Endothelial cell (in vitro differentiated cells): Measurements from ENCODE around the gene KCNIP3. TPM values are rescaled to one million over a fixed set of nuclear protein-coding genes. Genes with fewer than 3 reads are reported as not detected.

Experiments used
- DNase-seq: peaks from one replicate; pipeline ENCODE4 v3.0.0; 2021; ENCODE audit warnings: low spot score
- H3K27ac Mint-ChIP-seq: one replicate; pipeline ENCODE4 v1.8.0; 2021; ENCODE audit warnings: mixed read lengths, inconsistent platforms; ENCODE audit not compliant: unreplicated experiment
- H3K27me3 Mint-ChIP-seq: one replicate; pipeline ENCODE4 v1.8.0; 2021; ENCODE audit warnings: mild to moderate bottlenecking, moderate library complexity, mixed read lengths, inconsistent platforms; ENCODE audit not compliant: unreplicated experiment
- H3K36me3 Mint-ChIP-seq: one replicate; pipeline ENCODE4 v1.8.0; 2021; ENCODE audit warnings: mild to moderate bottlenecking, low read depth, mixed read lengths, inconsistent platforms; ENCODE audit not compliant: unreplicated experiment
- H3K4me1 Mint-ChIP-seq: one replicate; pipeline ENCODE4 v1.8.0; 2021; ENCODE audit warnings: mild to moderate bottlenecking, mixed read lengths, inconsistent platforms; ENCODE audit not compliant: unreplicated experiment
- H3K4me3 Mint-ChIP-seq: one replicate; pipeline ENCODE4 v1.8.0; 2021; ENCODE audit warnings: mild to moderate bottlenecking, mixed read lengths, inconsistent platforms; ENCODE audit not compliant: unreplicated experiment
- H3K9me3 Mint-ChIP-seq: one replicate; pipeline ENCODE4 v1.8.0; 2021; ENCODE audit warnings: mixed read lengths, inconsistent platforms; ENCODE audit not compliant: unreplicated experiment
- long read RNA-seq: library from polyadenylated mRNA; unstranded; transcript quantifications from one replicate; pipeline ENCODE4 v2.0.0, GENCODE V29; 2020; ENCODE audit not compliant: unreplicated experiment
- total RNA-seq: library from RNA; stranded (reverse); fragmentation: NEBNext Ultra II Directional; extraction: Animal tissue kit (Norgen Biotek cat#: 25700); gene quantifications from one replicate; pipeline ENCODE4 v1.2.1, GENCODE V29; 2021; ENCODE audit not compliant: unreplicated experiment
- TF ChIP-seq, protein P1 (sequence below): fragments of 200-600 bp; sonication (generic); IDR thresholded peaks from one replicate; pipeline ENCODE4 v1.5.0; 2021; ENCODE audit warnings: antibody characterized with exemption; ENCODE audit not compliant: unreplicated experiment

KCNIP3 gene
- total RNA-seq: 0.26 TPM
- long read RNA-seq: 0 reads

DNA sequence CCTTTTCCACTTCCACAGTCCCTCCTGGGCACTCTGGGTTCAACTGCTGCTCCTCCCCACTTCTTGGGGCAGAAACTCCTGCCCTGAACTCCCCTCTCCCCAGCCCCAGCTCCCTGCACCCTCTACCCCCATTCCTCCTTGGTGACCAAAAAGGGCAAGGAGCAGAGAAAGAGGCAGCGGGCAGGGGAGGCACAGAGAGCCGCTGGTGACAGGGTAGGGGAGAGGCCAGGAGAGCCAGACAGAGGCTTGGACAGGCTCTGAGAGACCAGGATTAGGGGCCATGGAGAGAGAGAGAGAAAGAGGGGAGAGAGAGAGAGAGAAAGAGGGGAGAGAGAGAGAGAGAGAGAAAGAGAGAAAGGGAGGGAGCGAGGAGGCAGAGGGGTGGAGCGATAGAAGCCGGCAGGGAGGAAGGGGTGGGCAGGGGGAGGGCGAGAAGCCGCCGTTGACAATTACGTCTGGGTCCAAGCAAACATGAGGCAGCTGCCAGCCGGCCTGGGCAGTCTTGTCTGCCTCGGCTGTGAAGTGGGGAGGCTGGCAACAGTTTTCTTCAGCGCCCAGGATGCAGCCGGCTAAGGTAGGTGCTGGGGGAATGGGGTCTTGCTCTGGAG is at the start of gene KCNIP3:
Gene KCNIP3, plus strand, starts transcription at position 468 of the 608 bp plus-strand sequence. Its CDS starts 92 bp downstream, at position 560.
- peak within 1 kb of the TSS; percentile 23 for H3K4me3 Mint-ChIP-seq
- H3K9me3 Mint-ChIP-seq: no peaks in the 10 kb centered on the region
- TF ChIP-seq, protein P1, sequence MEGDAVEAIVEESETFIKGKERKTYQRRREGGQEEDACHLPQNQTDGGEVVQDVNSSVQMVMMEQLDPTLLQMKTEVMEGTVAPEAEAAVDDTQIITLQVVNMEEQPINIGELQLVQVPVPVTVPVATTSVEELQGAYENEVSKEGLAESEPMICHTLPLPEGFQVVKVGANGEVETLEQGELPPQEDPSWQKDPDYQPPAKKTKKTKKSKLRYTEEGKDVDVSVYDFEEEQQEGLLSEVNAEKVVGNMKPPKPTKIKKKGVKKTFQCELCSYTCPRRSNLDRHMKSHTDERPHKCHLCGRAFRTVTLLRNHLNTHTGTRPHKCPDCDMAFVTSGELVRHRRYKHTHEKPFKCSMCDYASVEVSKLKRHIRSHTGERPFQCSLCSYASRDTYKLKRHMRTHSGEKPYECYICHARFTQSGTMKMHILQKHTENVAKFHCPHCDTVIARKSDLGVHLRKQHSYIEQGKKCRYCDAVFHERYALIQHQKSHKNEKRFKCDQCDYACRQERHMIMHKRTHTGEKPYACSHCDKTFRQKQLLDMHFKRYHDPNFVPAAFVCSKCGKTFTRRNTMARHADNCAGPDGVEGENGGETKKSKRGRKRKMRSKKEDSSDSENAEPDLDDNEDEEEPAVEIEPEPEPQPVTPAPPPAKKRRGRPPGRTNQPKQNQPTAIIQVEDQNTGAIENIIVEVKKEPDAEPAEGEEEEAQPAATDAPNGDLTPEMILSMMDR: no peak
- H3K4me1 Mint-ChIP-seq: peaks cover 3% of the 10 kb centered on the region
- H3K27me3 Mint-ChIP-seq: peaks cover 13% of the 10 kb centered on the region
- no peaks in the 10 kb centered on the region for H3K36me3 Mint-ChIP-seq
- DNase-seq: no peak
- no peak within 1 kb of the TSS for H3K27ac Mint-ChIP-seq

DNA sequence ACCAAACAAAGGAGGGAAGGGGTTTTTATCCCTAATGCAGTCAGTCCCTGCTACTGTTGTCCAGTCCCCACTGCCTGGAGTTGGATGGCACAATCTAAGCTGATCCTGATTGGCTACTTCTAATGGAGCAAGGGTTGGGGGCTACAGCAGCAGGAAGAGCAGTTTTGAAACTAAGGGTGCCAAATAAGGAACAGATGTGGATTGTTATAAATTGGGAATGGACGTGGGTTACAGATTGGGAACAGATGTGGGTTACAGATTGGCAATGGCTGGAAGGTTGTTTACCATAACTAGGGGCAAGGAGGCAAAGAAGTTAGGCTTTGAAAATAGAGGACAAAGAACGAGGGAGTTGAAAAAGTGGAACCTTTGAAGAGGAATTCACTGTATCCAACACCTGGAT is 38.9 kb upstream of the KCNIP3 start:
- peak overlapping the region; percentile 56 for H3K4me3 Mint-ChIP-seq
- H3K27me3 Mint-ChIP-seq: peaks cover 7% of the 10 kb centered on the region
- H3K27ac Mint-ChIP-seq: no peak overlapping the region
- DNase-seq: no peak
- H3K36me3 Mint-ChIP-seq: peaks cover 14% of the 10 kb centered on the region
- TF ChIP-seq, protein P1: no peak
- peaks cover 10% of the 10 kb centered on the region for H3K4me1 Mint-ChIP-seq
- H3K9me3 Mint-ChIP-seq: no peaks in the 10 kb centered on the region

DNA sequence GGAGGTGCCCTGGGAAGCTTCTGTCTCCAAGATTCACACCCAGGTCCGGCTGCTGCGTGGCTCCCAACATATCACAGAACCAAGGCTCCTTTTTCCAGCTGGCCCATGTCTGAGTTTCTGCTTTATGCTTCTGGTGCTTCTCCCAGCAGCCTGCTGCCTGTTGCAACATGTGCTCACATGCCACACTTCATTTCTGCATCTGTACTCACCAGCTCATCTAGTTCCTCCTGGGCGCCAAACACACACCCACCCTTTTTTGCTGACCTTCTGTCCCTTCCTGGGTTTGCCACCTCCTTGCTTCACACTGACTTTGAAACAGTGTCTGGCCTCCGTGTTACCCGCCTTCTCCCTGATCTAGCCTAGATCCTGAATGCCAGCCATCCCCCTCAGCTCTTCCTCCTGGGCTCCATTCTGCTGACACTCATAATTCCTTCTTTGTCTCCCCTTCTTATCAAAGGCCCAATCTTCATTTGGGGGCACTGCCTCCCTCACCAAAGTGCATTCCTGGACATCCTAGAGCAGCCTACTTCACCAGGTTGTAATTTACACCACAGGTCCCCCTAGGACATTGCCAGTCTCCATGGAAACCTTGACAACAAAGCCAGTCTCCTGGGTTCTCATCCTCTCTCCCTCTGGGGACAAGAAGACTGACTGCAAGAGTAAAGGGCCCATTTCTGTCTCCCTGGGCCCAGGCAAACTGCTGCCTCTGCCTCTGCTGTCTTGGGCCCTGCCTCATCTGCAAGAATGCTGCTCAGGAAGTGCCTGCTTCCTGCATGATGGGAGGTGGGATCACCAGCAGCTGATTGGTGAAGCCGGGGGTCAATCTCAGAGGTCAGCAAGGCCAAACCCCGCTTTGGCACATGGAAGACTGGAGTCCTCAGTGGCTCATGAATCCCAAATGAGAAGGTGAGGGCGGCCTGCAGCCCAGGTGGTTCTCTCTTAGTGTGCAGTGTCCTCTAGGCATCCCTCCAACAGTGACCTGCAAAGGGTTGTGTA is 36.8 kb upstream of the KCNIP3 start:
- peaks cover 10% of the 10 kb centered on the region for H3K4me1 Mint-ChIP-seq
- peaks cover 7% of the 10 kb centered on the region for H3K27me3 Mint-ChIP-seq
- no peaks in the 10 kb centered on the region for H3K9me3 Mint-ChIP-seq
- TF ChIP-seq, protein P1: no peak
- peaks cover 14% of the 10 kb centered on the region for H3K36me3 Mint-ChIP-seq
- no peak for DNase-seq
- peak overlapping the region; percentile 7 for H3K27ac Mint-ChIP-seq
- no peak overlapping the region for H3K4me3 Mint-ChIP-seq

DNA sequence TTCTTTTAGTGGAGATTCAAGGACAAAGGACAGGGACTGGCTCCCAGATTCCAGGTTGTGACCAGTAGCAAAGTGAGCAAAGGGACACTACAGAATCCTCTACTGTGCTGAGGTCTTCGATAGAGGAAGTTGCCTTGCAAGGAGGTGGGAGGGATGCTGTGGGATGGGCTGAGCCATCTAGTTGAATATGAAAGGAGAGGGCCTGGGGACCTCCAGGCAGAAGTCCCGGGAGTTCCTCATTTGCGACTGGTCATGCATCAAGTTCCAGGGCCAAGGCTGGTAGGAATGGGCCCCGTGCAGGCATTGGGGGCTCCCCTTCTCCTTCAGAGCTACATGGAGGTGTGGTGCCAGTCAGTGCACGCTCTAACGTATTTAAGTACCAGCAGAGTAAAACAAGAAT is 35.5 kb upstream of the KCNIP3 start:
- DNase-seq: no peak
- Mint-ChIP-seq H3K27me3 (peaks cover 7% of the 10 kb centered on the region), H3K4me1 (peaks cover 10% of the 10 kb centered on the region)

More for the DNA sequence above, 35.5 kb upstream of the KCNIP3 start:
- Mint-ChIP-seq H3K27ac (no peak overlapping the region), H3K36me3 (peaks cover 14% of the 10 kb centered on the region), H3K4me3 (no peak overlapping the region), H3K9me3 (no peaks in the 10 kb centered on the region)
- TF ChIP-seq, protein P1: no peak
